Panc1 (cell line): ENCODE results near the gene TWNK. TPM values are rescaled to one million over a fixed set of nuclear protein-coding genes. Genes with fewer than 3 reads are reported as not detected.

ENCODE experiments used
- ATAC-seq: fragments of 200-7000 bp; cut with Tn5 transposase; 2 replicates; pipeline ENCODE4 v1.9.1; 2020; ENCODE audit warnings: mild to moderate bottlenecking, moderate library complexity
- BruUV-seq: library from RNA; stranded (reverse); fragments of 400-500 nt; replicated peaks from 2 replicates; lab custom pipeline; 2021; lab: Mats Ljungman, UMichigan
- CTCF ChIA-PET: fragments of 300-600 bp; sonication (Branson Sonifier 250); formaldehyde crosslinking; loops from one replicate; lab custom pipeline; 2022; ENCODE audit warnings: antibody characterized with exemption; lab: Charles Lee
- POLR2A ChIA-PET: fragments of 300-600 bp; sonication (Branson Sonifier 250); formaldehyde crosslinking; loops from one replicate; lab custom pipeline; 2022; ENCODE audit warnings: antibody characterized with exemption; lab: Charles Lee
- DNase-seq: peaks from one replicate; pipeline ENCODE4 v3.0.0-alpha.2; 2010; ENCODE audit warnings: low read depth, low spot score
- H3K27ac ChIP-seq: 2 replicates; pipeline ENCODE4 v1.5.1; 2011; ENCODE audit warnings: mild to moderate bottlenecking, low read length, inconsistent platforms
- H3K27me3 ChIP-seq: fragments of 200-500 bp; sonication (Bioruptor generic); 2 replicates; pipeline ENCODE4 v1.6.0; 2014; ENCODE audit warnings: low read length, inconsistent platforms; ENCODE audit not compliant: control insufficient read depth, insufficient read depth
- H3K36me3 ChIP-seq: fragments of 200-500 bp; sonication (Bioruptor generic); 2 replicates; pipeline ENCODE4 v1.5.1; 2014; ENCODE audit warnings: inconsistent platforms, mild to moderate bottlenecking, low read length, moderate library complexity; ENCODE audit not compliant: control insufficient read depth, insufficient read depth
- H3K4me1 ChIP-seq: 2 replicates; pipeline ENCODE4 v1.5.1; 2011; ENCODE audit warnings: inconsistent platforms, mild to moderate bottlenecking, low read length, moderate library complexity; ENCODE audit not compliant: control insufficient read depth, insufficient read depth
- H3K4me3 ChIP-seq, 2 experiments: 2 replicates each; pipeline ENCODE4 v1.5.1; 2011 to 2012; ENCODE audit warnings: low read depth in 2 of 2, low read length in 2 of 2, mild to moderate bottlenecking in 2 of 2, inconsistent platforms in 1 of 2, moderate library complexity in 1 of 2
- H3K9me3 ChIP-seq: fragments of 200-500 bp; sonication (Bioruptor generic); 2 replicates; pipeline ENCODE4 v1.5.1; 2014; ENCODE audit warnings: low read depth, mild to moderate bottlenecking, inconsistent platforms, low read length, moderate library complexity; ENCODE audit not compliant: control insufficient read depth, insufficient read depth
- CTCF ChIP-seq: fragments of 450-650 bp; IDR thresholded peaks from 2 replicates; pipeline ENCODE4 v1.5.1; 2017; ENCODE audit warnings: mild to moderate bottlenecking
- POLR2AphosphoS5 ChIP-seq: IDR thresholded peaks from 2 replicates; pipeline ENCODE4 v1.6.1; 2012; ENCODE audit warnings: mild to moderate bottlenecking, low read depth, low read length, moderate library complexity
- REST ChIP-seq, 2 experiments: IDR thresholded peaks; 2 replicates each; pipeline ENCODE4 v1.6.1; 2011 to 2012; ENCODE audit warnings: low read depth in 2 of 2, control low read depth in 1 of 2, low read length in 1 of 2, mild to moderate bottlenecking in 1 of 2, moderate library complexity in 1 of 2; ENCODE audit not compliant: insufficient read depth in 1 of 2
- SIN3A ChIP-seq: IDR thresholded peaks from 2 replicates; pipeline ENCODE4 v1.6.1; 2012; ENCODE audit warnings: low read depth, mild to moderate bottlenecking, low read length, moderate library complexity, borderline replicate concordance; ENCODE audit not compliant: insufficient read depth
- TCF7L2 ChIP-seq: IDR thresholded peaks from 2 replicates; pipeline ENCODE4 v1.6.1; 2011; ENCODE audit warnings: mild to moderate bottlenecking, low read depth, low read length, inconsistent platforms
- in situ Hi-C: cut with HindIII; loops from 2 replicates; pipeline ENCODE4 v1.10.0; 2016; ENCODE audit warnings: low sequenced_read_pairs, low pct_unique_long_range_greater_than_20kb
- intact Hi-C: fragments of 100-400 bp; cut with micrococcal nuclease; formaldehyde crosslinking; loops from one replicate; pipeline ENCODE4 v1.10.0; 2022; ENCODE audit not compliant: unreplicated experiment
- microRNA-seq: library from miRNA; unstranded; fragments of <30 nt; microRNA quantifications from one replicate; pipeline ENCODE4 v1.1.0, GENCODE V29; 2020; ENCODE audit not compliant: unreplicated experiment
- total RNA-seq: library from RNA; stranded (reverse); gene quantifications from one replicate; pipeline ENCODE4 v1.2.1, GENCODE V29; 2021; ENCODE audit not compliant: unreplicated experiment

TWNK gene
- total RNA-seq, 1 experiment from 2014 or later: 30.5 TPM

GRCh38 chr10:101043363-101043707, 56.0 kb downstream of the TWNK start:
- no peaks in the 10 kb centered on the region for H3K27me3 ChIP-seq
- intact Hi-C loops: loop anchor here (10.0 kb wide), 1 partner anchor 101 kb away; no protein-coding TSS in a partner anchor
- in situ Hi-C loops: no loop called here
- peak; percentile 3; the same call in 1 of the 2 replicates for ATAC-seq
- BruUV-seq: TSS peak; percentile 95
- TF ChIP-seq POLR2AphosphoS5 (no peak), REST (IDR thresholded peaks at IDR 0.05; ENCODE audit: insufficient read depth in 1 of 2, low read depth in 2 of 2, low read length in 1 of 2) (no peak), CTCF (no peak), TCF7L2 (no peak), SIN3A (no peak)
- peak overlapping the region; percentile 99 for H3K27ac ChIP-seq
- POLR2A ChIA-PET: interaction anchor here (0.9 to 1.4 kb wide), 3 partner anchors 9 to 23 kb away, joined by 3 to 7 read pairs (median 5); partner anchors contain the start of genes PDZD7 and SFXN3
- DNase-seq: no peak
- H3K36me3 ChIP-seq: no peaks in the 10 kb centered on the region
- CTCF ChIA-PET: interaction anchor here (0.6 to 4.6 kb wide), 14 partner anchors 8 to 120 kb away, joined by 3 to 49 read pairs (median 6); partner anchors contain the start of genes KAZALD1, PDZD7 and SFXN3
- peaks cover 25% of the 10 kb centered on the region for H3K4me1 ChIP-seq
- H3K4me3 ChIP-seq: peak overlapping the region; percentile 64 to 69
- H3K9me3 ChIP-seq: no peaks in the 10 kb centered on the region

Small RNAs within 50 kb of the gene (microRNA-seq; reads per million reads assigned to microRNA genes)
- not detected for gene MIR608

Other genes starting within 250 kb of the TWNK start
- 72.3 TPM for gene PAX2, start 242.0 kb upstream of the TWNK start, total RNA-seq
- 38.8 TPM for gene SLF2, start 74.6 kb upstream of the TWNK start, total RNA-seq
- 4.7 TPM for gene SEMA4G, start 18.0 kb upstream of the TWNK start, total RNA-seq
- 108 TPM for gene MRPL43, start within 50 bp of the TWNK start, total RNA-seq
- gene LZTS2, start 12.3 kb downstream of the TWNK start, total RNA-seq: 65.5 TPM
- 1.8 TPM for gene PDZD7, start 43.6 kb downstream of the TWNK start, total RNA-seq
- 15.3 TPM for gene SFXN3, start 43.7 kb downstream of the TWNK start, total RNA-seq
- gene KAZALD1, start 74.4 kb downstream of the TWNK start, total RNA-seq: 21.2 TPM
- 0.13 TPM for gene TLX1, start 143.8 kb downstream of the TWNK start, total RNA-seq
- 0.15 TPM for gene LBX1, start 241.9 kb downstream of the TWNK start, total RNA-seq